ENCODE data around the gene NAT16. TPM values are rescaled to one million over a fixed set of nuclear protein-coding genes. Genes with fewer than 3 reads are reported as not detected.

The NAT16 gene
- total and polyA plus RNA-seq, 2 of the 8 experiments (the other 6 are each of a cell fraction or from before 2014, with no cell fraction given), result 0.26 to 0.84 TPM

DNA sequence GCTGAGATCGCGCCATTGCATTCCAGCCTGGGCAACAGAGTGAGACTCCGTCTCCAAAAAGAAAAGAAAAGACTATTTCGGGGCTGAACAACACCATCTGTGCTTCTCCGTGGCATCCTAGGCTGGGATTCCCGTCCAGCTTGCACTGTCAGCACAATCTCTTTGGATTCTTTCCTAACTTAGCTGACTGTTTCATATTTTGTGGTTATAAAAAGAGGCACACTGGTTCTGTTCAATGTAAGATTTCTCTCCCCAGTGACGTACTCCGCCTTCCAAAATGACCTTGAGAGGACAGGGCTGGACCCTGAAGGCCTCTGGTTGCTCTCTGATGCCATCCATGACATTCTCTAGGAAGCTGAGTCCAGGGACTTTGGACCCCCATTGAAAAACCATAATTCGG is 46.6 kb upstream of the NAT16 start:
- Histone ChIP-seq H2BK20ac (ENCODE audit: low read length) (no peak overlapping the region), H3K18ac (ENCODE audit: extremely low read depth, low read length) (no peak overlapping the region), H2BK5ac (ENCODE audit: low read depth, low read length) (no peak overlapping the region), H3K36me3 (ENCODE audit: control insufficient read depth in 2 of 4, insufficient read depth in 4 of 4, low read length in 3 of 4) (peaks cover 2 to 9% (median 5%) of the 10 kb centered on the region in 4 experiments; a peak in 7 of 8 replicates), H3K27ac (ENCODE audit: low read depth, low read length) (no peak overlapping the region), H3K14ac (ENCODE audit: insufficient read length) (no peak overlapping the region), H2BK120ac (replicated peaks; ENCODE audit: low read depth, low read length) (no peak overlapping the region), H3K4me3 (ENCODE audit: extremely low read depth in 1 of 4, insufficient read depth in 2 of 4, low read depth in 3 of 4, low read length in 4 of 4) (no peak overlapping the region), H3K56ac (replicated peaks; ENCODE audit: insufficient read length, low read depth, low read length) (no peak overlapping the region), H3K4me1 (replicated peaks in 1 of 4; ENCODE audit: control insufficient read depth in 3 of 4, insufficient read depth in 4 of 4, low read length in 3 of 4) (peaks cover 0 to 11% (median 1%) of the 10 kb centered on the region in 4 experiments; a peak in 4 of 7 replicates), H4K20me1 (replicated peaks in 1 of 2; ENCODE audit: control insufficient read depth in 1 of 2, insufficient read depth in 2 of 2, low read length in 2 of 2) (peaks cover 0 to 5% of the 10 kb centered on the region in 2 experiments), H3K23me2 (ENCODE audit: low read depth, low read length) (no peaks in the 10 kb centered on the region), H2BK12ac (ENCODE audit: low read depth, low read length) (no peak overlapping the region), H3K9ac (replicated peaks in 1 of 4; ENCODE audit: extremely low read depth in 1 of 4, low read depth in 3 of 4, low read length in 3 of 4) (no peak overlapping the region), H3K27me3 (replicated peaks in 1 of 4; ENCODE audit: control insufficient read depth in 3 of 4, extremely low read depth in 1 of 4, insufficient read depth in 3 of 4, low read length in 3 of 4) (no peaks in the 10 kb centered on the region), H3K4me2 (ENCODE audit: insufficient read depth in 1 of 2, low read depth in 2 of 2, low read length in 2 of 2) (no peak overlapping the region), H2AFZ (ENCODE audit: low read length) (no peak overlapping the region), H3K9me3 (ENCODE audit: insufficient read depth in 2 of 2, low read depth in 1 of 2, low read length in 1 of 2) (no peaks in the 10 kb centered on the region), H3K4ac (replicated peaks; ENCODE audit: insufficient read length, low read depth, low read length) (no peak overlapping the region), H4K8ac (ENCODE audit: extremely low read depth, insufficient read depth, low read length) (no peak overlapping the region), H2BK15ac (ENCODE audit: low read length) (no peak overlapping the region), H3K79me1 (ENCODE audit: low read depth, low read length) (no peaks in the 10 kb centered on the region; the same call in 1 of the 2 replicates), H3K79me2 (ENCODE audit: control insufficient read depth in 1 of 2, insufficient read depth in 2 of 2, low read length in 2 of 2) (no peaks in the 10 kb centered on the region; a peak in 1 of 4 replicates), H3K23ac (ENCODE audit: insufficient read length) (no peak overlapping the region), H2AK5ac (ENCODE audit: low read depth, low read length) (no peak overlapping the region), H4K91ac (replicated peaks; ENCODE audit: insufficient read length, low read length) (no peak overlapping the region), H4K5ac (ENCODE audit: insufficient read length, low read depth, low read length) (no peak overlapping the region)
- DNase-seq (ENCODE audit: low read depth in 1 of 2, low spot score in 2 of 2), result no peak
- TF ChIP-seq SUZ12 (IDR thresholded peaks at IDR 0.05; ENCODE audit: low read length), result no peak
- TF ChIP-seq EP300 (IDR thresholded peaks at IDR 0.05; ENCODE audit: borderline replicate concordance in 1 of 2, low read depth in 2 of 2, low read length in 2 of 2), result no peak
- TF ChIP-seq SIN3A (conservative IDR thresholded peaks at IDR 0.05 in 1 of 2, IDR thresholded peaks at IDR 0.05 in 1 of 2; ENCODE audit: low read depth in 1 of 2, low read length in 2 of 2), result no peak
- no peak for TF ChIP-seq CBX5 (IDR thresholded peaks at IDR 0.05; ENCODE audit: low read depth, low read length)
- TF ChIP-seq TCF12 (IDR thresholded peaks at IDR 0.05; ENCODE audit: low read depth, low read length), result no peak
- ChIA-PET POLR2A (ENCODE audit: partially characterized antibody) (interaction anchor here (1.2 to 1.6 kb wide), 3 partner anchors 8 to 10 kb away, joined by 3 to 5 read pairs (median 4); partner anchors contain the start of gene ZNHIT1), CTCF (ENCODE audit: partially characterized antibody) (interaction anchor here (0.7 to 4.1 kb wide), 6 partner anchors 8 to 82 kb away, joined by 3 to 18 read pairs (median 6); partner anchors contain the start of genes CLDN15 and FIS1)
- WGBS, 2 experiments (ENCODE audit: extremely low coverage in 1 of 2, insufficient coverage in 1 of 2, insufficient read length in 1 of 2, insufficient replicate concordance in 2 of 2, low coverage in 1 of 2, low lambda C conversion rate in 2 of 2, missing lambda C conversion rate in 1 of 2), result 90% methylated on average over 9 of the region's 9 CpGs; no CpG with 5 or more reads in 1 of the 2 experiments
- FAIRE-seq, result no peak

All from H1 (cell line).